Panc1 (cell line): Measurements from ENCODE around the gene CDC42.

ENCODE experiments used
- SIN3A ChIP-seq: IDR thresholded peaks from 2 replicates; pipeline ENCODE4 v1.6.1; 2012; ENCODE audit warnings: low read depth, mild to moderate bottlenecking, low read length, moderate library complexity, borderline replicate concordance; ENCODE audit not compliant: insufficient read depth
- TCF7L2 ChIP-seq: IDR thresholded peaks from 2 replicates; pipeline ENCODE4 v1.6.1; 2011; ENCODE audit warnings: mild to moderate bottlenecking, low read depth, low read length, inconsistent platforms
- TF ChIP-seq, protein P1 (sequence below): fragments of 450-650 bp; IDR thresholded peaks from 2 replicates; pipeline ENCODE4 v1.5.1; 2017; ENCODE audit warnings: mild to moderate bottlenecking

- TF ChIP-seq, protein P1, sequence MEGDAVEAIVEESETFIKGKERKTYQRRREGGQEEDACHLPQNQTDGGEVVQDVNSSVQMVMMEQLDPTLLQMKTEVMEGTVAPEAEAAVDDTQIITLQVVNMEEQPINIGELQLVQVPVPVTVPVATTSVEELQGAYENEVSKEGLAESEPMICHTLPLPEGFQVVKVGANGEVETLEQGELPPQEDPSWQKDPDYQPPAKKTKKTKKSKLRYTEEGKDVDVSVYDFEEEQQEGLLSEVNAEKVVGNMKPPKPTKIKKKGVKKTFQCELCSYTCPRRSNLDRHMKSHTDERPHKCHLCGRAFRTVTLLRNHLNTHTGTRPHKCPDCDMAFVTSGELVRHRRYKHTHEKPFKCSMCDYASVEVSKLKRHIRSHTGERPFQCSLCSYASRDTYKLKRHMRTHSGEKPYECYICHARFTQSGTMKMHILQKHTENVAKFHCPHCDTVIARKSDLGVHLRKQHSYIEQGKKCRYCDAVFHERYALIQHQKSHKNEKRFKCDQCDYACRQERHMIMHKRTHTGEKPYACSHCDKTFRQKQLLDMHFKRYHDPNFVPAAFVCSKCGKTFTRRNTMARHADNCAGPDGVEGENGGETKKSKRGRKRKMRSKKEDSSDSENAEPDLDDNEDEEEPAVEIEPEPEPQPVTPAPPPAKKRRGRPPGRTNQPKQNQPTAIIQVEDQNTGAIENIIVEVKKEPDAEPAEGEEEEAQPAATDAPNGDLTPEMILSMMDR: no peak
- no peak for TF ChIP-seq SIN3A
- TF ChIP-seq TCF7L2: no peak
These were observed 6.8 kb upstream of the CDC42 start for GRCh38 chr1:22045604-22046228.
